CD4-positive, alpha-beta T cell treated with Interleukin-21 for 1 hour (primary cell): ENCODE measurements around the gene VWA8.
"Not testable (repeated sequence)": the region's sequence is repeated elsewhere in the genome, so short reads cannot be mapped to it uniquely, and the experiment has no call there.

Experiments
- DNase-seq: peaks from one replicate; pipeline ENCODE4 v3.0.0-alpha.2; 2020

Gene VWA8

DNA sequence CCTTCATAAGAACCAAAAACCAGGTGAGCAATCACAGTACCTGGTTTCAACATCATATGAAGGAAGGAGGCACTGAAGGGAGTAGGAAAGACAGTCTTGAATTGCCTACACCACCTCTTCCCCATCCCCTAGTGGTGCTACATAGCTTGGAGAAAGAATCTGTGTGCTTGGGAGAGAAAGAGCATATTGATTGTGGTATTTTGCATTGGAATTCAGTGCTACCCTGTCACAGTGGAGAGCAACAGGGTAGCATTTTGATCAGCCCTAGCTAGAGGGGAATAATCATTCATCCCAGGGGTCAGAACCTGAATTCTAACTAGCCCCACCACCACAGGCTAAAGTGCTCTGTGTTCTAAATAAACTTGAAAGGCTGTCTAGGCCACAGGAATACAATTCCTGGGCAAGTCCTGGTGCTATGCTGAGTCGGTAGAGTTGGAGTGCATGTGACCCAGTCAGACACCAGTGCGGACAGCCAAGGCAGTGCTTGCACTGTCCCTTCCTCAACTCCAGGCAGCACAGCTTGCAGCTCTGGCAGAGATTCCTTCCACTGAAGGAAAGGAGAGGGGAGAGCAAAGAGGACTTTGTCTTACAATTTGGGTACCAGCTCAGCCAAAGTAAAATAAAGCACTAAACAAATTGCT, 158.7 kb downstream of the VWA8 start:
- DNase-seq: no peak

DNA sequence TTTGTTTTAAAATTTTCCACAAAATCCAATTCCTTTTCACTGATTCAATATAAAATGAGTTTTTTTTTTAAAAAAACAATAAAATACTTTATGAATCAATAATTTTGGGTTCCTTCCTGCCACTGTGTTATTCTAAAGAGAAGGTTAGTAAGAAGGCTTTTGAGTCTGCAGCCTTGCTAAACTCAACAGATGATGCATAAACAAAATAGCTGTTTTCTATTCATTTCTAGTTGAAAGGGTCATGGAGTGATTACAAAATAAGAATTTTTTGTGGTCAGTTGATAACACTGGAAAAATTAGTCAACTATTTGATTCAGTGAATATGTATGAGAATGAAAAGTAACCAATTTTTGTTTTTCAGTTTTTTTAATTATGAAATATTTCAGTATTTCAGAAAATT, 169.9 kb downstream of the VWA8 start:
- DNase-seq: no peak

DNA sequence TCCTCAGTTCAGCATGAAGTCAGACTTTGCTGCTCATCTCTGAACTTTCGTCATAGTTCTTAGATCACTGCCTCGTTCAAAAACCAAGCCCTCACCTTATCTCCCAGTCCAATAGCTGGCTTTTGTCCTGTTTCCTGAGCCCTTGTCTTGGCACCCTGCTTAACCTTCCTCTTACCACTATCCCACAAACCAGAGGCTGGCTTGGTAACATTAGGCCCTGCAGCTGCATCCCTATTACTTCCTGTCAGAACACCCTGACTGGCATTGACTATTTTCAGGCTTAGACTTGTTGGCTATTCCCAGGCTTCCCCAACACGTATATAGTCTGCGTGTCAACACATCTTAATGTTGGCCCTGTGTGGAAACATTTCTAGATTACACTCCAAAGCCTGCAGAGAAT, 172.4 kb downstream of the VWA8 start:
- DNase-seq: no peak

DNA sequence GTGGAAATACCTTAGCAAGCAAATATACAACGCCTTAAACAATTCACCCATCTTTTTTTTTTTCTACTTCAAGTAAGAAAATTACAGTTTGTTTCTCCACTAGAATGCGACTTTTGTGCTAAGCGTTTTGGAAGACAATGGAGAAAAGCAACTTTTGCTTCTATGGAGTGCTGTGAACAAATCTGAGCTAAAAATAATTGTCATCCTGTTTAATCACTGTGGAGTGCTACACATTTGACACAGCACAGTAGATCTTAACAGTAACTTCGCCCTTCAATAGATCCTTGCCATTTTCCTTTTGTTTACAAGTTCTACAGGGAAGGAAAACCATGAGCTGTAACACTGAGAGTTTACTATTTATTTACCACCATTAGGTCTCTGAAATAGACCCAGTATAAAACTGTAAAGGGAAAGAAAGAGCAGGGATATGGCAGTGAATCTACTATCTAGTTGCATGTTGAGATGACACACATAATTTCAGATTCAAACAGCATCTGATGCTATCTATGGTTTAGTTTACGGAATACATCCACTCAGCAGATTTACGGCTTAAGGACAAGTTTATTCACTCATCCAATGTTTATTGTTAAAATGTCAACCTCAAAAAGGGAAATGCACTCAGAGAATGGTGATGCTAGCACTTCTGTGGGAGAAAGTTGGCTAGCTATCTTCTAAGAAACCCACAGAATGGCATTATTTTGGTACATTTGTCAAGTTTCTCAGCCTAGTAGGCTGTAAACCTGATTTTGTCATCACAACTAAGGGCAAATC, 175.3 kb downstream of the VWA8 start:
- no peak for DNase-seq

DNA sequence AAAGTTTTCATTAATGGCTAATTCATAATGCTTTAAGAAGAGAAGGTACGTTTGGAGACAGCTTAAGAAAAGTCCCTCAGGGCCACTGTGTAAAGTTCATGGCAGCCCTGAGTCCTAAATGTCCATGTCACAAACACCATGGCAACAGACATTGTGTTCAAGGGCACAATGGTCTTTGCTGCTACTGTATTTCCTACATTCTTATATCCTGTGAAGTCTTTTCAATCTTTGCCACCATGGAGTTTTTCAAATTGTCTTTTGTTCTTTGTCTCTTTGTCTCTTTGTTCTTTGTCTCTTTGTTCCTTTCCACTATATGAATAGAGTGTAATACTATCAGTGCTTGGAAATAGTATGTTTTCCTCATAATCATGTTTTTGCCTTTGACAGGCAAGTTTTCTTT, 178.8 kb downstream of the VWA8 start:
- no peak for DNase-seq

DNA sequence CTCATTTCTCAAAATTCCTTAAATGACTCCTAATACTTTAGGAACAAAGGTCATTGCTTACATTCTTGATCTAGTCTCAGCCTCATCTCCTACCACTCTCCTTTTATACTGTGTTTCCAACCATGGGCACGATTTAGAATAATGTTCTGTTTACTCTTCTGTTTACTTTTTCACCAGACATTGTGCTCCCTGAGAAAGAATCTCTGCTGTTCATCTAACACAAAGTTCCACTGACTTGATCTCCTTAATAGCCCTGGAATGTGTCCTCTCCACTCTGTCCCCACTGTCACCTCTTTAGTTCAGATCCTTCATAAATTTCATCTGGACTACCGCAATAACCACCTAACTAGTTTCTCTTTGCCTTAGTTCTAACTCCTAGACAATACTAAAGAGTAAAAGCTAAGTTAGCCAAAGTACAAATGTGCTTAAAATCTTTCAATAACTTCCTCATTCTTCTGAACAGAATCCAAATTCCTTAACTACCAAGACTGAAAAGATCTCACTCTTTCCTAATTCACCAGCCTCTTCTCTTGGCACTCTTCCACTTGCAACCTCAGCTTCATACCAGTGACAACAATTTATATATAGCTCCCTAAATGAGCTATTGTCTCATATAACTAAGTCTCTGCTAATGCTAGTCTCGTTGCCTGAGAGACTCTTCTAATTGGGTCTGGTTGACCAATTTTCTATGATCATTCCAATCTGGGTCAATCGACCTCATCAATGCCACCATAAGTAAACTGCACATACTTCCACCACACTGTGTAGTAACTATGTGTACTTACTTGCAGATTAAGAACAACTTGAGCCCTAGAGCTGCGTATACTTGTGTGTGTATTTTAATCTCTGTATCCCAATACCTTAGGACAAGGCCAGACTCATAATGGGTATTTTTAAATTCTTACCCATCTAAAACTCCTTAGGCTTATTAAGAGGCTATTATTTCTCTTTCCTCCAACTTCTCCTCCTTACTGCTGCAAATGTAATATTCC, 179.9 kb downstream of the VWA8 start:
- no peak for DNase-seq

DNA sequence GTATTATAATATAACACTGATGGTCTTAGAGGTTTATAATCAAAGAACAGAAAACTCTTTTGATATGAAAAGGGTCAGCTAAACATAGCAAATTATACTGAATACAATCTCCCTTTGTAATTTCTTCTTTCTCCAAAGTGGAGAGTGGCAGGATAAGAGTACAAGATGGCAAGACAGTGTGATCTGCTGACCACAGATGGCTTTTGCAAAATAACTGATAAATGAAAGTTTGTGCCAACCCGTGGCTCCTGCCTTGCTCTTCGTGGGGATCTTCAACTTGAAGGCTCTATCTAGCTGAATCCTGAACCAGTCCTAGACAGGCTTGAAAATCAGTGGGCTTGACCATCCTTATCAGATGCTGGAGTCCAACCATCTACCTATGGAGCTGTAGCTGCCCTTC, 185.7 kb downstream of the VWA8 start:
- DNase-seq: no peak

DNA sequence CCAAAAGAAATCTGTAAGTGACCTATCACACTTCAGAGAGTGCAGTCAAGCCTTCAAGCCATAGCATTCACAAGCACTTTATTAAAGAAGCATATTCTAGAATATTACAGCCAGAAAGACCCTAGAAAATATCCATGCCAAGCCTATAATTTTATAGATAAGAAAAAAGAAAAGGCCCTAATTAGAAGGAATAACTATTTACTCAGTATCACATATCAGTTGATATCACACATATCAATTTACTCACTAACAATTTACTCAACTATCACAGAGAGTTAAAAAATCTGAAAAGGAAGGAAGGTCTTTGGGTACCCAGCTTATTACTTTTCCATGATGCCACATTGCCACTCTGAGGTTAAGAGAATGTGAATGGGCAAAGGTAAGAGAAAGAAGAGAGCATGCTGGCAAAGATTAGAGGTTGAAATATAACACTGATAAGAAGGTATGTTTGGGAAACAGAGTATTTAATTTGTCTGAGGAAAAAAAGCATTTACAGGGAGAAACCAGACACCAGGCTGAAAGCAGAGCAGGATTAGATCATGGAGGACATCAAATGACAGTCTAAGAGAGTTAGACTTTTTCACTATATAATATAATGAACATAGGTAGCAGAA, 186.2 kb downstream of the VWA8 start:
- no peak for DNase-seq

DNA sequence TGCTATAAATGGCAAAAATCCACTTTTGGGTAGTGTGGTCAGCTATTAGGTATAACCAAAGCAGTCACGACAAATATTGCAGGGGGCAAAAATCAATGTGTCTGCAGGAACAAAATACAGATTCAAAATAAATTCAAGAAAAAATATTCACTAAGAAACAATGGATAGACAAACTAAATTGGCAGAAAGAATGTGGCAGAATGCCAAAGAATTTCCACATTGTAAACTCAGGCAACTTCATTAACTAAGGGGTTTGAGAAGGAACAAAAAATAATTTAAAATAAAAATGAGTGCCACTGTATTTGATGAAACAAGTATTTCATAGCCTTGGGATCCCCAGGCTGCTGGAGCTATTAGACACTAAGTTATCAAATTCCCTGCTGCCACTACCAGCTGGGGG, 193.1 kb downstream of the VWA8 start:
- DNase-seq: no peak

DNA sequence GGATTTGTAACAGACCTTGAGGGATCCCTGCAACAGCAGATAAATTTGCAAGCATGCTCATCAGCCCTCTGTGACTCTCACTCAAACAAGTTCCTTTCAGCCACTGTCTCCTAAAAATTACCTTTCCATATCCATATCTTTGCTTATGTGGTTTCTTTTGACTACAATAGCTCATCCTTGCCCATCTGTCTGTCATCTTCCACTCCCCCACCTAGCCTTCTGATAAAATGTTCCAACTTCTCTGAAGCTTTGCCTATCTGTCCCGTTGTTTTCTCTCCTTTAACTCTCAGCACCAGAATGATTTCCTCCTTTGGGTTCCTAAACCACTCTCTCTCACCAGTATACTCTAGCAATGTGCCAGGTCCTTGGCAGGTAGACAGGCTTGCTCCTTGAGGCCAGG, 194.5 kb downstream of the VWA8 start:
- no peak for DNase-seq

DNA sequence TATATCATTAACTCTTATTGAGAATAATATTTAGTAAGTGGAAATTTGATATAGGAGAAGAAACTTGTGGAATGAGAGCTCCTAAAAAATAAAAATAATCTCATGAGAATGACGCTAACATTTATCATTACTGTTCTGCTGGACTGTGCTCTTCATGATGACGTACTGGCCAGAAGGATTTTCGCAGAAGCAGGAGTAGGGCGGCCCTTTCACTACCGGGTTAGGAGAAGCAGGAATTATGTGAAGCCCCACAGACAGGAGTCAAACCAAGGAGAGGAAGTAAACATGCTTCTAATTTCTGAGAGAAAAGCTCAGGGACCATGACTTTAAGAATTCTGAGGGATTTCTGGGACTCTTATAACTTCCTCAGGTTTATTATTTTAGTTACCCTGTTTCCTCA, 195.1 kb downstream of the VWA8 start:
- no peak for DNase-seq

DNA sequence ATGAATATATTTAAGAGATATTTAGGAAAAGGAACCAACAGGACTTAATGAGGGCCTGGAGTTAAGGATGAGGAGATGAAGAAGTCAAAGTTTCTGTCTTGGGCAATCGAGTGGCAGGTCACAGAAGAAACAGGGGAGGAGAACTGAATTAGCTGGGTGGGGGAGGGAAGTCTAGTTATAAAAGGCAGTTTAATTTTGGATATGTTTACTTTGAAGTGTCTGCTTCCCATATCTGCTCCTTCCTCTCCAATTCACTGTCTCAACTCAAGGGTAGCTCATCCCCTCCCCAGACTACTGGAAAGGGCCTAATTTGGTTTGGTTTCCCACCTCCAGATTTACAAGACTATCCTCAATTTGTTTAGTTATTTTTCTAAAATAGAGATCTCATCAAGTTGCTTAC, 195.9 kb downstream of the VWA8 start:
- no peak for DNase-seq

DNA sequence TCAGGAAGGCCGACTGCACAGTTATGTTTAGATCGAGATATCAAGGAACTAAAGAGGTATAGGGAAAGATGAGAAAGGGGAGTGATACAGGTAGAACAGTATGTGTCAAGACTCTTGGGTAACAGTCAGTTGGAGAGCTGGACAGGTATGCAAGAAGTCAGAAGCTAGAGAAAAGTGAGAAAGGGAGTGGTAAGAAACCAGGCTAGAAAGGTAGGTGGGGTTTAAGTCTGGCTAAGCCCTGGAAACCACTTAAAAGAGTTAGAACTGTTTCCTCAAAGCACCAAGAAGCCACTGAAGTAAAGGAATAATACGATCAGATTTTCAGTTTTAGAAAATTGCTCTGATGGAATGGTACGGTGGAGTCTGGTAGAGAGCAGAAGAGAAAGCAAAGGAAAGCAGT, 196.4 kb downstream of the VWA8 start:
- DNase-seq: no peak

DNA sequence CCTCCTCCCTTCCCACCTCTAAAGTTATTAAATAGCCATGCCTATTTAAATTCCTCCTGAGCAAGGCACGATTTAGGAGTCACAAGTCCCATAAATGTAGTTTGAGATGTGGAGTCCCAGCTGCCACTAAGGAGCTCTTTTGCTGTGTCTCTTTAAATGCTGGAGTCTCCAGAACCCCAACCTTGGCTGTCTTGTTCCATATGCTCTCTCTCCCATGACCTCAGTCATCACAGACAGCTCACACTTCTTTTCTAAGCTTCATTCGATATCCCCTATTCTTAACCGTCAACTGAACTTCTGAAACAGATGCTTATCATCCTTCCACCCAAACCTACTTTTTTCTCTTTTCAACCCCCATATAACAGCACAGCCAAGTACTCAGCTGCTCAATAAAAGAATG, 197.1 kb downstream of the VWA8 start:
- no peak for DNase-seq

DNA sequence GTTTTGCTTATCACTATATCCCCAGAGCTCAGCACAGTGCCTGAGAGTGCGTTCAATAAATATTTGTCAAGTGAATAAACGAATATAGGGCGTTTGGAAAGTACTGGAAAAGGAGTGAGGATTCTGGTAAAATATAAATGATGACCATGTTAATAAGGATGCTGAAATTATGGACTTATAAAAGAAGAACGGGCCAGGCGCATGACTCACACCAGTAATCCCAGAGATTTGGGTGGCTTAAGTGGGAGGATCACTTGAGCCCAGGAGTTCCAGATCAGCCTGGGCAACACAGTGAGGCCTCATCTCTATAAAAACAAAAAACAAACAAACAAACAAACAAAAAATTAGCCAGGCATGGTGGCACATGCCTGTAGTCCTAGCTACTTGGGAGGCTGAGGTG, 198.1 kb downstream of the VWA8 start:
- DNase-seq: no peak

DNA sequence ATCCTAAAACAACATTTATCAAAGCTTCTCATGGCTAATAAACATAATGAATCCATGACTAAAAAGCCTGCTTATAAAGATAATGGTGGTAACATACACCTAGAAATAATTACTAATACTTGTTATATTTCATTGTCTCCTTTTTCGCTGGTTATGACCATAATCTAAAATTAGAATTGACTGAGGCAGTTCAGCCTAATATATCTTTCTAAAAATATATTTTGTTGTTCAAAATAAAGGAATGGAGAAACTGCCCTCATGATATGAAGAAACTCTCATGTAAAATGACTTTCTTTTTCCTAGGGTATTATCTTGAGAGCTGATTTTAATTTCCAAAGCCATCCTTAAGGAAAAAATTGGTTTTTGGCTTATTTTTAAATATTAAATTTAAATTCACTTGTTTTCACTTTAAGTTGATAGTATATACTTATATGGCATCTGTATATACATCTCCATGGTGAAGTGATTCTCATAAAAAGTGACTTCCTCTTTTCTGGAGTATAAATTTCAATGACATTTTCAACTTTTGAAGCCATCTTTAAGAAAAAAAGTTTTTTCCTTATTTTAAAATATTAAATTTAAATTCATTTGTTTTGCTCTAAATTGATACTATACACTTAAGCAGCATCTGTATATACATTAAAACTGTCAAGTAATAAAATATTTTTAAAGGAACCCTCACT, 204.6 kb downstream of the VWA8 start:
- no peak for DNase-seq

DNA sequence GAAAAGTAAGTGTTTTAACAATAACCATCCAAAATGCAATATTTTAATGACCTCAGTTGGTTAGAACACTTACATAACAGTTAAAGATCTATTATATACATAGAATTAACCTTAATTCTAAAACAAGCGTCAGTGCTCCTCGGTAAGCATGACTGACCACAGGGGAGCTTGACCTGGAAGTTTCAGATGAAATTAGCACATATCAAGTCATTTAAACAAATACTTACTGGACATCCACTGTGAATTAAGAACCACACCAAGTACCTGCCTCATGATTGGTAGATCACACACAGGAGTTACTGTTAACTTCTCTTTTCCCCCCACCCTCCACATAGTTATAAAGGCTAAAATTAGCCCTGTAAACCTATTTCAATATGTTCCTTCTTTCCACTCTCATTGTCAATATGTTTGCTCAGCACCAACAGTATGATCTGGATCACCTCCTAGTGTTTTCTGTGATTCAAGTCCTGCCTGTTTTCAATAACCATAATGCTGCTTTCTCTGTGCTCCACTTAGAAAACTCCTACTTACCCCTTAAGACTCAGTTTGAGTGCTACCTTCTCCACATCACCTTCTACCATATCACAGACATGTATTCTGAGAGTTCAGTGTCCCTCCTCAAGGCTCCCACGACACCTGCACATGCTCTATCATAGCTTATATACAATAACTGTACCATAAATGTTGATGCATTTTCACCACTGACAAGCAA, 209.0 kb downstream of the VWA8 start:
- DNase-seq: no peak

DNA sequence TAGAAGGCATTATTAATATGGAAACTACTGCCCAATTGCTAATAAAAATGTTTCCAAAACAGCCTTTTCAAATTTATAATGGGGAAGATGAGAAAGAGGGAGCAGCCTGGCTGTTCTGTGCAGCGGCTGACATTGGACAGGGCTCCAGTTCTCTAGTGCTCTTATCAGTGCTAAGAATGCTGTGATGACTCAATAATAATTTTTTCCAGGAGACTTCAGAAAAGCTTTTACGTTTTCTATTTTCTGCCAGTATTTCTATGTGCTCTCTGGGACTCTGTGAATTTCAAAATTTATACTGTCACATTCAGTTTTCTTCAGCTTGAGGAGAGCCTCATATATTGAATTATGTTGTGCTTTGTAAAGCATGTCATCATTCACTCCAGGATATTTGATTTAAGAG, 209.6 kb downstream of the VWA8 start:
- no peak for DNase-seq

DNA sequence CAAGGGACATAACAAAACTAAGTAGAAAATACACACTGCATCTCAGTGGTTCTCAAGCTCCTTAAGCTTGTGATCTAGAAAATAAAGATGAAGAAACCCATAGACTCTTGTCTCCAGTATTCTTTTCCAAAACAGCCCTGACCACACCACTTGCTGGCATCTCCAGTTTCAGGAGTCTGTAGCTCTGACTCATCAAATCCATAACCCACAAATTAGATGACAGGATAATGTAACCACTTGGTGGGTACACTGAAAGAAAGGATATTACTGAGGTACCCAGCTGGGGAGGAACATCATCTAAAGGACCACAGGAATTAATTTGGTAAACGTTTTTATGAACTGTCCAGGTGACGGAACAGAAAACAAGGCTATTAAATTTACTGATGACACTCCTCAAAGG, 214.7 kb downstream of the VWA8 start:
- no peak for DNase-seq

DNA sequence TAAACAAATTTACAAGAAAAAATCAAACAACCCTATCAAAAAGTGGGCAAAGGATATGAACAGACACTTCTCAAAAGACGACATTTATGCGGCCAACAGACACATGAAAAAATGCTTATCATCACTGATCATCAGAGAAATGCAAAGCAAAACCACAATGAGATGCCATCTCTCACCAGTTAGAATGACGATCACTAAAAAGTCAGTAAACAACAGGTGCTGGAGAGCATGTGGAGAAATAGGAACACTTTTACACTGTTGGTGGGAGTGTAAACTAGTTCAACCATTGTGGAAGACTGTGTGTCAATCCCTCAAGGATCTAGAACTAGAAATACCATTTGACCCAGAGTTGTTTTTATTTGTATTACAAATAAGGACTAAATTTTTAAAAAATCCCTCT, 215.4 kb downstream of the VWA8 start:
- DNase-seq: not testable (repeated sequence)

DNA sequence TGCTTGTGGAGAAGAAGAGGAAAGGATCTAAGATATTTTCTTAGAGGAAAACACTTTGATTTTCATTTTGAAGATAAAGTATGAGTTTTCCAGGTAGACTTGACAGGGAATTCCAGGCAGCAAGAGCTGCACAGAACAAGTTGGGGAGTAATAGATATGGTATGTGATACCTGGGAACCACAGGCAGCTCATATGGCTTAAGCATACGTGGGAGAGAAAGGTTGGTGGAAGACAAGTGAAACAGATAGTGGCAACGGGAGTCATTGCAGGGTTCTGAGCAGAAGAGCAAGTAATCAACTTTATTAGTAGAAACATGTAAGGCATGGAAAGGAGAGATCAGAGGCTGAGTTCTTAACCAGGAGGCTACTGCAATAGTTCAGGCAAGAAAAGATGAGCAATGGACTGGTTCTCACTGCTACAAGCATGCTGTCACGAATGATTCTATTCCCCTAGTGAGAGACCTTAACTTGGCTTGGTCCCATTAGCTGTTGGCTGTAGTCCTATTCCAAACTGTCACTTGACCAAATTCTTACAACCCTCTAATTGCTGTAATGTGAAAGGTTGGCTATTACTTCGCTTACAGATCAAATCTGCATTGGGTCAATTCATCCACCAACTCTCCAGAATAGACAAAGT, 217.9 kb downstream of the VWA8 start:
- DNase-seq: no peak
